Hematopoietic multipotent progenitor cell treated with erythropoietin and hydrocortisone succinate and interleukin-3 and kit ligand, for 6 days (in vitro differentiated cells): Measurements from ENCODE around the gene CDK5RAP1.

Source experiments
- DNase-seq: peaks from one replicate; pipeline ENCODE4 v3.0.0-alpha.2; 2015

The CDK5RAP1 gene

DNA sequence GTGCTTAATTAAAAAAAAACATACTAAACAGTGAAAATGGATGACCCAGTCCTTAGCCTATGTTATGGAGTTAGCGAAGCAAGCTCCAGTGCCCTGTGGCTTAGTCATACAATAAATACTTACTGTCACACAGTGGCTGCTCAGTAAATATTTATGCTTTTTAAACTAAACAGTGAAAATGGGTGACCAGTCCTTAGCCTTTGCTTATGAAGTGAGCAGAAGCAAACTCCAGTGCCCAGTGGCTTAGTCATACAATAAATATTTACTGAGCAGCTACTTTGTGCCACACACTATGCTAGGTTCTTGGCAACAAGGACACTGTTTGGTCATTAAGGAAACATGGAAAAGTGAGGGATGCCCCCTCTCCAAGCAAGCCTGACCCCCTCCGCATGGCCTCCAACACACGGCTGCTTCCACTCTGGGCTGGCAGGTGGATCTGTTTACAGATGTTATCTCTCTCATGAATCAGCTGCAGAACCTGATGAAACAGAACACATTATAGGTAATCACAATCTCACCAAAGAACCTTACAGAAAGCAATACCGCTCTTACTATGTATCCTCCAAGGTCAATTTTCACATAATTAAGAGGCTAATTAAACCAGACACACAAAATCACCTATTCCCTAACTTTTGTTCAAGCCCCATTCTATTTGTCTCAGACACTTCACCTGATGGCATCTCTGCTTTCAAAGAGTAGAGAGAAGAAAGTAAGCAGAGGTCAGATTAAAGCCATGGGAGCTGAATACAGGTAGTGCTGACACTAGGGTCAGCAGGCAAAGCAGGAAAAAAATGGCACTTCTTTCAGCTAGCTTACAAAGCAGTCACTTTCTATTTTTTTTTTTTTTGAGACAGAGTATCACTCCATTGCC, 27.3 kb downstream of the CDK5RAP1 start:
- no peak for DNase-seq

- no peak for DNase-seq
Observed at GRCh38 chr20:33372993-33373441, 28.3 kb downstream of the CDK5RAP1 start.

DNA sequence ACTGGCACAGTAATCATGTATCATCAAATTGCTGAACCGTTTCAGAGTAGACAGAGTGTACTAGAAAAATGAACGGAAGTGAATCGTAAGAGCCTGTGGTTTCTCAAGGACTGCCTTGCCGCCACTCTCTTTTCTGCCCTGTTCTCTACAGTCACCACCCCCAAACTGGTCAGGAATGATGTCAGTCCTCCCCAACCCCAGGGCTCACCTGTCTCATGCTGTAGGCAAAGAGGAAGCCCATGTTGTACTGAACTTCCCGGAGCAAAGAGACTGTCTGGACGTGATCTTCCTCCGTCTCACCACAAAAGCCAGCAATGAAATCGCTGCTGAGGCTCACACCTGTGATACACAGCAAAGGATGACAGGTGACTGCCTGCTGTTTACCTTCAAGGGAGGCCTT, 31.0 kb downstream of the CDK5RAP1 start:
- DNase-seq: no peak

GRCh38 chr20:33362898-33363297, 38.4 kb downstream of the CDK5RAP1 start:
- DNase-seq: no peak

GRCh38 chr20:33359399-33360261, 41.7 kb downstream of the CDK5RAP1 start:
- DNase-seq: no peak

DNA sequence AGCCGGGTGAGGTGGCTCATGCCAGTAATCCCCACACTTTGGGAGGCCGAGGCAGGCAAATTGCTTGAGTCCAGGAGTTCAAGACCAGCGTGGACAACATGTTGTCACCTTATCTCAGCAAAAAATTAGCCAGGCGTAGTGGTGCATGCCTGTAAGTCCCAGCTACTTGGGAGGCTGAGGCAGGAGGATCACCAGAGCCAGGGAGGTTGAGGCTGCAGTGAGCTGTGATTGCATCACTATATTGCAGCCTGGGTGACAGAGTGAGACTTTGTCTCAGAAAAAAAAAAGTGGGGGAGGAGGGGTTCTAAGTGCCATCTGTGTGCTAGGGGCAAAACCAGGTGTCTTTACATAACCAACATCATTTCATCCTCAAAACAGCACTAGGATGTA, 48.3 kb downstream of the CDK5RAP1 start:
- no peak for DNase-seq

GRCh38 chr20:33352258-33353012, 48.9 kb downstream of the CDK5RAP1 start:
- no peak for DNase-seq

GRCh38 chr20:33351696-33352095, 49.6 kb downstream of the CDK5RAP1 start:
- DNase-seq: no peak

- DNase-seq: no peak
Observed at GRCh38 chr20:33349493-33349892, 51.8 kb downstream of the CDK5RAP1 start.

GRCh38 chr20:33348136-33348937, 53.0 kb downstream of the CDK5RAP1 start:
- DNase-seq: no peak

- no peak for DNase-seq
Observed at GRCh38 chr20:33345342-33345741, 56.0 kb downstream of the CDK5RAP1 start.

- no peak for DNase-seq
Observed at GRCh38 chr20:33343521-33343920, 57.8 kb downstream of the CDK5RAP1 start.

DNA sequence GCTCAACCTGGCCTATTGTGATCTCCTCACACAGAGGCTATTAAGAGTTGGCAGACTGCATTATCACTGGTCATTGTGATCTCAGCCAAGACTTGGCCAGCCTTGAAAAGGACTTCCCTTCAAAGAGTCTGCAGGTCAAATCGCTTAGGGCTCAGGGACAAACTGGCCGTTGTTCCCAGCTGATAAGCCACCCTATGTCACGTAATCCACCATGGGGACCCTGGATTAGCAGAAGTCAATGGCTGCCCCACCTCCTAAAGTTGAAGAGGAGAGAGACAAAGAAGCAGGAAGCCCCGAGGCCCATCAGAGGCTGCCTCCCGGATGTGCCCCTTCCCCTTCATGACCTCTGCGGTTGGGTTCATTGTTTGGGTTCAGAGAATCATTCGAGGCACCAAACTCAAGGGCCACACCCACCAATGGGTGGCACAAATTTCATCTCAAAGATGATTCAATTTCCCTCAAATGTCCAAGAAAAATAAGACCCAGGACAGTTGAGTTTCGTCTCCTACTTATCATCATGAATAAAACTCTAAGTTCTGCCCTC, 61.7 kb downstream of the CDK5RAP1 start:
- no peak for DNase-seq

GRCh38 chr20:33338467-33339258, 62.7 kb downstream of the CDK5RAP1 start:
- DNase-seq: no peak

- no peak for DNase-seq
Observed at GRCh38 chr20:33337531-33338165, 63.7 kb downstream of the CDK5RAP1 start.

- DNase-seq: no peak
Observed at GRCh38 chr20:33337119-33337518, 64.2 kb downstream of the CDK5RAP1 start.

- no peak for DNase-seq
Observed at GRCh38 chr20:33336375-33336774, 64.9 kb downstream of the CDK5RAP1 start.

GRCh38 chr20:33334111-33334510, 67.2 kb downstream of the CDK5RAP1 start:
- no peak for DNase-seq

DNA sequence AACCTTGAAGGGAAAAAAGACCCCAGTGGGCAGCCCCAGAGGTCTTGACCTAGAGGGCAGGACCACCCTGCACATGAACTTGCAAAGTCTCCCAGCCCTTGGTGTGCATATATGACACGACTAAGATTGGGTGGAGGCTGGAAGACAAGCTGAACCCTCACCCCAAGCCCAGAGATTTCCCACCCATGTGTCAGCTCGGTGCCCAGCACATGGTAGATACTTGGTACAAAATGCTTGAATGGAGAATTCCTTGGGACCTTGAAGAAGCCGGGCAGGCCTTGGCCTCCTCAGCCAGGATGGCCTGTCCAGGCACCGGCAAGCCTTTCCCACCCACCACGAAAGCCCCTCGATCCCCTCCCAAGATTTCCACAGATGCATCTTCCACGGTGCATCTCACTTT, 67.7 kb downstream of the CDK5RAP1 start:
- DNase-seq: no peak

GRCh38 chr20:33332905-33333456, 68.3 kb downstream of the CDK5RAP1 start:
- DNase-seq: no peak
